Urothelium cell line (cell line): ENCODE measurements around the gene ATRN.

ENCODE experiments used
- DNase-seq: peaks from one replicate; pipeline ENCODE4 v3.0.0; 2011; ENCODE audit warnings: low spot score, mixed read lengths
- FAIRE-seq: peaks from 2 replicates; lab custom pipeline; 2011; peaks lifted over from hg19 to GRCh38; lab: Jason Lieb, UNC

Gene ATRN

GRCh38 chr20:3653921-3654320, 183.1 kb downstream of the ATRN start:
- DNase-seq, result no peak
- FAIRE-seq, result no peak

DNA sequence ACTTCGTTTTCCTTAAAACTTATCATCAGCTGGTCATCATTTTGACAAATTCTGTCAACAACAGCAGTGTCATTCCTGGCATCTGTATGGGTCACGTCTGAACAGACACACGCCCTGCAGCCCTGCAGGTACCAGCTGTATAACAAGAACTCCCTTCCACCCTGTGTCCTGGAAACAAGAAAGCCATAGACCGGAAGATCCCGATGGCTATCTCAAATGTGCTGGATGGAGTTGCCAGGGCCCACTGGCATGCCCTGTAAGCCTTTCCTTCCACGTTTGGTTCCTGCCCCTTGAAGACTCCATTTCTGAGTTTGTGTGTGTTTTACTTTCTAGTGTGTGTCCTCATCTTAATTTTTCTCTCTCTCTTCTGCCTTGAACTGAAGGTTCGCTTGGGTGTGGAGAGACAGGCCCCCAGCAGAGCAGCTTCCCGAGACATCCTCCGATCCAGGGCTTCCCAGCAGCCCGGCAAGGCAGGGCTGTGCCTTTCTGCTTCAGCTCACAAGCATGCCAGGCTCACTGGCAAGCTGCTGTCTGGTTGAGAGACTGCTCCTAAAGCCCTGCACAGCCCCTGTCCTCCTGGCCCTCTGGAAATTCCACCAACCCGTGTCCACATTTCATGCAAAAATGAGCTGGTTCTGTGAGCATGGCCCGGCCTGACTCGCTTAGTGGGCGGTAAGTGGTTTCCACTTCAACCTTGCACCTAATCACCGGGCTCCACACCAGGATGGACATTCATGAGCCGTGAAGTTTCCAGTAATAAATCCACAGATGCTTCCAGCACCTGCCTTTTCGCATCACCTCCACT, 183.7 kb downstream of the ATRN start:
- FAIRE-seq (no peak), DNase-seq (no peak)

DNA sequence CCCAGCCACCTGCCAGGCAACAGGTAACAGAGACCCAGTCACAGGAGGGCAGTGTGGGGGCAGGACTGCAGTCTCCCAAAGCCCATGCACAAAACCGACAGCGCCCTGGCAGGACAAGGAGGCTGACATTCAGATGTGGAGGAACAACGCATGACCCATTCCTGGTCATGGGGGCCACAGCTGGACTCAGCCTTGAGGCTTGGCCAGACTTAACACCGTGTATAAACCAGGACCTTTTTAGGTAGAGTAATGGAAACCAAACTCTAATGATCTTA, 184.2 kb downstream of the ATRN start:
- FAIRE-seq, result no peak
- DNase-seq, result no peak

DNA sequence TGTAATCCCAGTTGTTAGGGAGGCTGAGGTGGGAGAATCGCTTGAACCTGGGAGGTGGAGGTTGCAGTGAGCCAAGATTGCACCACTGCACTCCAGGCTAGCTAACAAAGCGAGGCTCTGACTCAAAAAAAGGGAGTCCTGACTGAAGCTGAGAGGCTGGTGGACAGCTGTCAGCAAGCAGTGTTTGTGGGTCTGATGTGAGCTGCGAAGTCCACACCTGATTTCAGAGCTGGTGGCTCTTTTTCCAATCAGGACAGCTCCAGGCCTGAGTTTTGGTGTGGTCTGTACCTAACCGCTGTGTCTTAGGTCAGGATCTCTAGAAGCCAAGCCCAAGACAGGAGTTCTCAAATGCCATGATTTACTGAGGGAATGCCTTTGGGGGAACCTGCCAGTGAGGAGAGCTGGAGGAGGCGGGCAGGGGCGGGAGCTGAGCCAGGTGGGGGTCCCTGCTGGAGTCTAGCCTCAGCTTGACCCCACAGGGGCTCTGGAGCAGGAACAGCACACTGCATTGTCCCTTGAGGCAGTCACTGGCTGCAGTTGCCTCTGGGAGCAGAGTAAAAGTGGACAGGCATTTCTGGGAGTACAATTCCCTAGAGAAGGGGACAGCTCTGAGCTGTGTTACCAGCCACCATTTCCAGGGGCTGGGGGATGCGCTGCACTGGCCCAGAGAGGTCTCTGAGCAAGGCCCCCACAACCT, 187.3 kb downstream of the ATRN start:
- DNase-seq (no peak), FAIRE-seq (no peak)

GRCh38 chr20:3658716-3659491, 188.1 kb downstream of the ATRN start:
- DNase-seq (no peak), FAIRE-seq (no peak)

- no peak for FAIRE-seq
- DNase-seq, result no peak
Measured at GRCh38 chr20:3659492-3660261, 188.9 kb downstream of the ATRN start.

- no peak for DNase-seq
- FAIRE-seq, result no peak
Measured at GRCh38 chr20:3660262-3661059, 189.6 kb downstream of the ATRN start.

GRCh38 chr20:3661060-3661813, 190.4 kb downstream of the ATRN start:
- no peak for FAIRE-seq

DNA sequence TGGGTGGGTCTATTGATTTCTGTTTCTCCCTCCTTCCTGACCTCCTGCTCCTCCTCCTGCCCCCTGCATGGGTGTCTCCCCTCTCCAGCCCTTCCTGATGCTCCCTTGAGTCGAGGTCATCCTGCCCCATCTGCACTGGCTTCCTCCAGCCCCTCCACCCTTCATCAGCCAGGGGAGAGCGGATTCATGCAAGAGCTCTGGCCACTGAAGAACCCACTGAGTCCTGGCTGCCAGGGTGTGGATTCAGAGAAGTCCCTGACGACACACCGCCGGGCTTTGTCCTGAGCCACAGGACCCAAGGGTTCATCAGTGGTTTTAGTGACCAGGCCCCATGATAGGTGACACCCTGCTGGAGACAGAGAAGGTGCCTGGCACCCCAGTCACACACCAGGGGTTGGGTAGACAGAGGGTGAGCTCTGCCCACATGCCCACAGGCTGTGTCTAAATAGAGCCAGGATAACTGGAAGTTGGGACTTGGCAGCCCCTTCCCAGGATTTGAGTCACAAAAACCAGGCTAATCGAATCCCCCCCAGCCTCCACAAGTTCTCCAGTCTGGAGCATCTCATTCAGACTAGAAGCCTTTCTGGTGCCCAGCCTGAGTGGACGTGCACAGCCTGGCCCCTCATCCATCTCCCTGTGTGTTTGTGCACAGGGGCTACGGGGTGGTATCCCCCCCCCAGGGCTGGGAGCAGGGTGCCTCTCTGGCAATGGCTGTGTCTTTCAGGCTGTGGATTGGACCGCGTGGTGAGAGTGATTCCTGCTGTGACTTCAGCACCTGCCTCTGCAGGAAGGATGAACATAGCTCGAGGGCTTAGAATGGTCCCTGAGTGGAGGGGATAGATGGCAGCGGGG, 191.2 kb downstream of the ATRN start:
- no peak for DNase-seq
- no peak for FAIRE-seq

More at GRCh38 chr20:3661060-3661813, 190.4 kb downstream of the ATRN start:
- no peak for DNase-seq

GRCh38 chr20:3663031-3663701, 192.3 kb downstream of the ATRN start, which contains the start of gene GFRA4:
Gene GFRA4, minus strand, starts transcription at chr20:3663399. Its CDS starts 0 bp downstream, at chr20:3663399.
- FAIRE-seq, result no peak
- DNase-seq, result no peak

DNA sequence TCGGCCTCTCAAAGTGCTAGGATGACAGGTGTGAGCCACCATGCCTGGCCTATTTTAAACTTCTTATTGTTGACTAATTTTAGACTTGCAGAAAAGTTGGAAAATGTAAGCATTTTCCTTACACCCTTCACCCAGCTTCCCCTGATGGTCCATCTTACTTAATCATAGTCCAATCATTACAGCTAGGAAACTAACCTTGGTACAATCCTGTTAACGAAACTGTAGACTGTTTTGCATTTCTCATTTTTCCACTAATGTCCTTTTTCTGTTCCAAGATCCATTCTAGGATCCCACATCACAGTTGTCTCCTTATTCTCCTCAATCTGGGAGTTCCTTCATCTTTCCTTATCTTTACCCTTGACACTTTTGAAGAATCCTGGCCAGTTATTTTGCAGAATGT, 193.0 kb downstream of the ATRN start:
- no peak for FAIRE-seq

DNA sequence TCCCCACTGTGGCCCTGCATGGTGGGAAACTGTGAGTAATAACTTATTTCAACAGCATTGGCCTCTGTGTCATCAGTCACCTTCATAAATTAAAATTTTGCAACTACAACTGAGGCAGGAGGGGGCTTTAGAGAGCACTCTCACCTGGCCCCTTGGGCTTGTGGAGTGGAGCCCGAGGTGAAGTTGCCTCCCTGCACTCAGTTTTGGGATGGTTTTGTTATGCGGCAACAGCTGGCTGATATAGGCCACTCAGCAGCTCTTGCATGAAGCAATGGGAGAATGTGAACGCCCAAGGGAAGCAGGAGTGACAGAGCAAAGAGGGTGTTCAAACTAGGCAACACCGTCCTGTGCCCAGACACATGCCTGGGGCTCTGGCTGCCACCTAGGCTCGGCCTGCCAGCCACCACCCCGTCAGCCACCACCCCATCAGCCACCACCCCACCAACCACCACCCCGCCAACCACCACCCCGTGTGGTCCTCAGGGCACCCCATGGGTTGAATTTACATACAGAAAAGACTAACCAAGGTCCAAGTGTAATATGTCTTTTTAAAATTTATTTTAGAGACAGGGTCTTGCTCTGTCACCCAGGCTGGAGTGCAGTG, 196.7 kb downstream of the ATRN start:
- FAIRE-seq (no peak), DNase-seq (no peak)

More for the DNA sequence above, 193.0 kb downstream of the ATRN start:
- DNase-seq, result no peak

GRCh38 chr20:3669710-3670367, 199.0 kb downstream of the ATRN start:
- no peak for FAIRE-seq
- no peak for DNase-seq

GRCh38 chr20:3670511-3670910, 199.7 kb downstream of the ATRN start:
- DNase-seq (no peak), FAIRE-seq (no peak)

DNA sequence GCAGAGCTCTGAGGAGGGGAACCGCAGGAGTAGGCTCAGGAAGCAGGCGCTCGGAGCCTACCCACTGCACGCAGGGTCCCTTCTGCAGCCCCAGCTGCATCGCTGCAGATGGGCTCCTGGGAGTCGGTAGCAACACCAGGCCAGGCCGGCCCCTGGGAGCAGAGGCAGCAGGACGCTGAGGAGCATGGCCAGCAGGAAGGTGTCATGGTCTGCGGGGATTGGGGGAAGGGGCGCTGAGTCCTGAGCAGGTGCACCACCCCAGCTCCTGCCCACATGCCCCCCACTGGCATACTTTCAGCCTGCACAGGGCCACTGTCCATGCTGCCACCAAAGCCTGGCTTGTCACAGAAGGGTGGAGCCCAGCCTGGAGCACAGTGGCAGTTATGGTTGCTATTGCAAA, 200.1 kb downstream of the ATRN start:
- DNase-seq, result no peak
- FAIRE-seq, result no peak

DNA sequence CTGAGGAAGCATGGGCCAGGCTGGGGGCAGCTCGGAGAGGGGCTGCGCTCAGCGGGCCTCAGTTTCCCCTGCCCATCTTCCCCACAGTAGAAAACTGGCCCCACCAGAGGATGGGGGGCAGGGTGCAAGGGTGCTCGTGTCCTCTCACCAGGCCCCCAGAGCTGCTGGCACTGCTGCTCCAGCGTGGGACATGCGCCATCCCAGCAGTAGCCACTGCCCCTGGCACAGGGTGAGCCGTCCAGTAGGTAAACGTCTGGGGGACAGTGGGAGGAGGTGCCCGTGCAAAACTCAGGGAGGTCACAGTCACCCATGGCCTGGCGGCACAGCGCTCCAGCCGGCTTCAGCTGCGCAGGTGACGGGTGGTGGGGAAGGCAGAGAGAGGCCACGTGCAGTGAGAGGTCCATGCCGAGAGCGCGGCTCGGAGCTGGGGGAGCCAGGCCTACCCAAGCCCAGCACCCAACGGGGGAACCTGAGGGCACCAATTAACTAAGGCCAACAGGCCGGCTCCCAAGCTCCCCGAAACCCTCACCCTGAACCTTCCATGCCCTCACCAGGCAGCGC, 201.2 kb downstream of the ATRN start:
- no peak for DNase-seq
- no peak for FAIRE-seq
